Stimulated activated CD4-positive, alpha-beta T cell treated with anti-CD3 and anti-CD28 coated beads, Interleukin-15, amount 100 ng/mL, for 1 hour (primary cell): ENCODE data around the gene RASSF10.

Source experiments
- DNase-seq, 2 donors: peaks; one replicate each; pipeline ENCODE4 v3.0.0-alpha.2; 2020; ENCODE audit warnings: low read depth in 1 of 2, low spot score in 1 of 2

RASSF10 gene

GRCh38 chr11:13008625-13009475 lies at the start of gene RASSF10:
RASSF10 (plus strand) TSS chr11:13009316; CDS start chr11:13009577, 261 bp downstream.
- DNase-seq, result no peak

DNA sequence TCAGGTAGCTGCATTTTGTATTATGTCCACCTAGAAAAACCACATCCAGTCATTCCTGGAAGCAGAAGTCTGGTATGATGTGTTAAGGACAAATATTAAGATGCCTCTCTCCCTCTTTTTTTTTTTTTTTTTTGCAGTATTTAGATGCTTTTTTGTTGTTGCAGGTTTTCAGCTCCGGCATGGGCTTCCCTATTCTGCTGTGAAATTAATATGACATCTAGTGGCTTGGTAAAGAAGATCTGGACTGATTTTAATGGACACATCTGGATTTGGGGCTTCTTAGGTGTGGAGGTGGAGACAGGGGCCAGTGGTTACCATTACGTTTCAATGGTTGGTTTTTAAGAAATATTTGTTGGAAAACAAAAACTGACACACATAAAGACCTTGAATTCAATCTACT lies 47.5 kb upstream of the RASSF10 start:
- no peak for DNase-seq

DNA sequence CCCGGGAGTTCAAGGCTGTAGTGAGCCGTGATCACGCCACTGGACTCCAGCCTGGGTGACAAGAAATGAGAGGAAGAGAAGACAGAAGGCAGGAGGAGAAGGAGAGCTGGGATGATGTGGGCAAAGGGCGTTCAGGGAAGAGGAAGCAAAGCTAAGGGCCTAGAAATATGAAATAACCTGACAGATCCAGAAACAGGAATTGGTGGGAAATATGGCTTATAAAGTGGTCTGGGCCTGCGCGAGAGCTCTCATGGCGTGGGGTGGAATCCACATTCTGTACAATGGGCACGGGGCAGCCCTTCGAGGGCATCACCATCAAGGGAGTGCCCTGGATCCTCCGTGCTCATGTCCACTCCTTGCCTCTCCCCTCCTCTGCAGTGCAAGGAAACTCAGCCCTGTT lies 46.8 kb upstream of the RASSF10 start:
- DNase-seq, result no peak

GRCh38 chr11:12963051-12963450 lies 46.1 kb upstream of the RASSF10 start:
- DNase-seq, result no peak

GRCh38 chr11:12963792-12964536 lies 45.2 kb upstream of the RASSF10 start:
- peak; percentile 20 to 40 for DNase-seq

DNA sequence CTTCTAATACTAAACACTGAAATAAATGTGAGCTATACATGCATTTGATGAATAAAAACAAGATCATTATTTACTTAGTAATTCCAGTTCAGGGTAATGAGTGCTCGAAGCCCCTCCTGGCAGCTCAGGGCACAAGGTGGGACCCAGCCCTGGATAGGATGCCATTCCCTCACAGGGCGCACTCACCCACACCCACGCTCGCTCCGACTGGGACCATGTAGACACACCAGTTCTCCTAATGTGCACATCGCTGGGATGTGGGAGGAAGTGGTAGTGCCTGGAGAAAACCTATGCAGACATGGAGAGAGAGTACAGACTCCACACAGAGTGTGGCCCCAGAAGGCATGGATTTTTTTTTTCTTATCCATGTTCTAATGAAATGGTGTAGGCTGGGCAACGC lies 44.5 kb upstream of the RASSF10 start:
- no peak for DNase-seq

DNA sequence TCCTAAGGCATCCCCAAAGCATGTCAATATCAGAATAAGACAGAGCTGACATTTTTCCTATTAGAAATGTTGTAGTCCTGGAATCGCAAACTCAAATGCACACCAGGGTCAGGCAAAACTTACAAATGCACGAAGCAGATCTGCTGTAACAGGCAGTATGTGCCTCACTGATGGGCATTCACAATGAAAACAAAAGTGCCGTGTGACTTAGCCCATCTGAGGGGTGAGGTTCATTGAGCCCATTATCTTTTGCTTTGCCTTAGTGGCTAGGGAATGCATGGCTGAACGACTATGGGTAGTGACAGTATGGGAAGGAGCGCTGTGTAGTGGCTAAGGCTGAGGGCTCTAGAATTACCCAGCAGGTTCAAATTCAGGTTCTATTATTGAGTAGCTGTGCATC lies 43.1 kb upstream of the RASSF10 start:
- no peak for DNase-seq

GRCh38 chr11:12968101-12968500 lies 41.0 kb upstream of the RASSF10 start:
- DNase-seq, result no peak

GRCh38 chr11:12968826-12969225 lies 40.3 kb upstream of the RASSF10 start:
- DNase-seq, result no peak

DNA sequence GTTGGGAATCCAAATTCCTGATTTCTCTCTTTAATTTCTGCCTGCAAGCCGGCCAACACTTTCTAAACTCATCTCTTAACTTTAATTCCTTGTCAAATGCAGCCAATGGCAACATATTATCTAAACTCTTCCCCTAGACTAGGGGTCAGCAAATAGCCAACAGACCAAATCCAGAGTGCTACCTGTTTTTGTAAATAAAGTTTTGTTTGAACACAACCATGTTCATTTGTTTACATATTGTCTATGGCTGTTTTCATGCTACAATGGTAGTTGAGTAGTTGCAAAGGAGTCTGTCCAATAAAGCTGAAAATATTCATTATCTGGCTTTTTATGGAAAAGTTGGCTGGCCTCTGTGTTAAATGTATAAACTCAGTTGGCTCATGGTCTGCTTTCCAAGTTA lies 37.2 kb upstream of the RASSF10 start:
- no peak for DNase-seq

DNA sequence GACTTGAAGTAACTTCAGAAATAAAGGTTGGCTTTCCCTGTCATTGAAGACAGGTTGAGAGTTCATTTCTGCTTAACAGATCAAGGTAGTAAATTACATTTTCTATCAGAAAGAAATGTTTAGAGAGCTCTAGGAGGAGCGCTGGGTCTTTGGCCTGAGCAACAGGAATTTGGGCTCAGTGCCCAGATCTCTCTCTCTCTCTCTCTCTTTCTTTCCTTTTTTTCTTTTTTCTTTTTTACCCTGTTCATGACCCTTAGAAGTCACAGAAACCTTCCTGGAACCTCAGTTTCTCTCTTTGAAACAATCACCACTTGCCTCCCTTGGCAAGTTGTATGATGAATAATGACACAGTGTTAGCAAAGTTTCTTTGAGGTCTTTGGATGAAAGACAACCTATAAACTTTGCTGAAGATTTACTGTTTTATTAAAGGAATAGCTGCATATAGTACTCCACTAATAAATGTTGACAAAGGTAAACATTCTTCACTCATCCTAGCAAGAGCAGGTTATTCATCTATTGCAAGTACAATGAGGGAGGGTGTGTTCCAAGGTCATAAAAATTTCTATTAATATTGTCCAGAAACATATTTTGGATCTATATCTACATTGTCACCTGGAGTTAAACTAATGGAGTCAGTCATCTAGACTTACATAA lies 35.5 kb upstream of the RASSF10 start:
- no peak for DNase-seq

DNA sequence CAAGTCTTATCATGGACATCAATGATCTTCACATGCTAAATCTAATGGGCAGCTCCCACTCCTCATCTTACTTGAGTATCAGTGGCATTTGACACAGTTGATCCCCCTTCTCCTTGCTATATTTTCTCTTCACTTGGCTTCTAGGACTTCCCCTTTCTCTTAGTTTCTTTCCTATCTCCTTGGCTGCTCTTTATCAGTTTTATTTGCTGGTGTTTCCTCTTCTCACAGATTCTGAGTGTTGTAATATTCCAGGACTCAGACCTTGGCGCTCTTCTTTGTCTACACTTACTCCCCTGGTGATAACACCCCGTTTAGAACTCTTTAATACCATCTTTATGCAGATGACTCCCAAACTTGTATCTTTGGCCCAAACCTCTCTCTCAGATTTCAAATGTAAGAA lies 33.9 kb upstream of the RASSF10 start:
- DNase-seq, result no peak

- no peak for DNase-seq
Measured at GRCh38 chr11:12979928-12980689, 29.0 kb upstream of the RASSF10 start.

- DNase-seq, result no peak
Measured at GRCh38 chr11:12981676-12982522, 27.2 kb upstream of the RASSF10 start.

DNA sequence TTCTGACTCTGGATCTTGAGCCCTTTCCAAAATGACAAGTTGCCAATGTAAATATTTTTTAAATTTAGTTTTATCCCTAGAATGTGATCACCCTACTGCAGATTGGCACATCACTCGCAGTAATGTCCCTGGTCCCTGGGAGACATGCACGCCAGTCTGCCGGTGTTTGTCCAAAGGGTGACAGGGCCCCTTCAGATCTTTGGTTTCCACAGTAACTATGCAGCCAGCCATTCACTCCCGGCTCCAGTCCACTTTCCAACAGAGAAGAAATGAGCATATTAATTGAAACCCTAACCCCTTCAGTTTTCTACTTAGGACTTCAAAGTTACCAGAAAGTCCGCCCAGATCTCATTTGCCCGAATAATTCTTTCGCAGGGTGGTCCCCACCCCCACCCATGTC lies 25.8 kb upstream of the RASSF10 start:
- no peak for DNase-seq

DNA sequence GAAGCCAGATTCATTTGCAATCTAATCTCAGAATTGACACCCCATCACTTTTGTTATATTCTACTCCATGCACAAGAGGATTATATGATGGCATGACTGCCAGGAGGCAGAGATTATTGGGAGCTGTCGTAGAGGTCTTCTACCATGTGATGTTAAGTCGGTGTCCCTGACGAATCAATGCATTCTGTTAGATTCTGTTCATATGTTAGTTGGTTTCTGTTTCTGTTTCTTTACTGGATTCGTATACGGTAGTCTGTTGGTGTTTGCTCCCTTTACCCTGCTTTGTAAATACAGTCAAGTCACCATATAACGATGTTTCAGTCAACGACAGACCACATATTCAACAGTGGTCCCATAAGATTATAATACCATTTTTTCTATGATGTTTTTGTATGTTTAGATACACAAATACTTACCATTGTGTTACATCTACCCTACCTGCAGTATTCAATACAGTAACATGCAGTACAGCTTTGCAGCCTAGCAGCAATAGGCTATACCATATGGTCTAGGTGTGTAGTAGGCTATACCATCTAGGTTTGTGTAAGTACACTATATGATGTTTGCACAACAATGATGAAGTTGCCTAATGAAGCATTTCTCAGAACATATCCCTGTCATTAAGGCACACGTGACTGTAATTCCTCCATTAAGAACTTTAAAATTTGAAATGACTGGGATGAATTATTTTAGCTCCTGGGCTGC lies 22.8 kb upstream of the RASSF10 start:
- DNase-seq, result no peak

DNA sequence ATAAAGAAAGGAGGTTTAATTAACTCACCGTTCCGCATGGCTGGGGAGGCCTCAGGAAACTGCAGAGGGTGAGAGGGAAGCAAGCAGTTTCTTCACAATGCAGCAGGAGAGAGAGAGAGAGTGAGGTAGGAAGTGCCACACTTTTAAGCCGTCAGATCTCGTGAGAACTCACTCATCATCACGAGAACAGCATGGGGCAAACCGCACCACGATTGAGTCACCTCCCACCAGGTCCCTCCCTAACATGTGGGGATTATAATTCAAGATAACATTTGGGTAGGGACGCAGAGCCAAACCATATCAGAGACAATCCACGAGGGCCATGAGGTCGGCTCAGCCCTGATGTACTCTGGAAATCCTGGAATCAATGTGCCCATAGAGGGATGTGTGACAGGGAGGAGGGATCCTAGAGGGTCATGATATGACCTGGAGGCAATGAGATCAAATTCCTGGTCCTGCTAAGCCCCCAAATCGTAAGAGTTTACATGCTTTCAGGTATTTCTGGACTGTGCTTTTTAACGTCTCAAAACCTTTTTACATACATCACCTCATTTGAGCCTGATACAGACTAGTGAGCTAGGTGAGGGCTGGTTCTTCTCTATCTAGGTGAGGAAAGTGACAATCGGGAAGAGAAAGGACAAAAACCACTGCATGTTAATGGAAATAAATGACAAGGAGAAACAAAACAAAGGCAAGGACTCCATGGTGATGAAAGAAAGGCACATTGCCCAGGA lies 19.5 kb upstream of the RASSF10 start:
- no peak for DNase-seq

DNA sequence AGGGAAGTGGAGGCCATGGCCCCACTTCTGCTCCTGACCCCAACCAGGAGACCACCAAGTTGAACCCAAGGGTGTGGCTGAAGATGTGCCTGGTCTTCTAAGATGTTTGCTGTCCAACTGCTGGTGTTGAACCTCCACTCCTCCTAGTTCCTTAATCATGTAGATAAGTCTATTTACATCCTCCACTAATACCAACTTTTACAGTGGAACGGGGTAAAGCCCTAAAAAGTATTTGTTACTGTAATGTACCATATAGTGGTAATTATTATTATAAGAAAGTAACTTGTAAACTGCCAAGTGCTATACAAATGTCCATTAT lies 19.0 kb upstream of the RASSF10 start:
- DNase-seq, result no peak

DNA sequence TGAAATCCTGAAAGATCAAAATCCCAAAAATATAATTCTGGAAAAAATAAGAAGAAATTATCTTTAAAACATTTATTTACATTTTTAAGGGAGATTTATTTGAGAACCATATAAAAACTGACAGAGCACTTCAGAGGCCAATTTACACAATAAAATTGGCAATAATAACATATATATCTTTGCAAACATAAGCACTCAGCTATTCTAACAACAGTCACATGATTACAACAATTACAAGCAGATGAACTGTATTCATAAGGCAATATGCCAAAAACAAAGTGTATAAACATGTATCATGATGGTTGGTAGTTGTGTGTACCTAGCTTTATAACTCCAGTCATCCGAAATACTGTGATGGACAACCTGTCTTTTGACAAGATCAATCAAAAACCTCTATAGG lies 17.7 kb upstream of the RASSF10 start:
- DNase-seq, result no peak
